H1 (cell line): ENCODE measurements around the gene SUCNR1. TPM values are rescaled to one million over a fixed set of nuclear protein-coding genes. Genes with fewer than 3 reads are reported as not detected.

Experiments
- CTCF ChIA-PET: fragments of 300-600 bp; sonication (Branson Sonifier 250); formaldehyde crosslinking; loops from one replicate; lab custom pipeline; 2021; ENCODE audit not compliant: partially characterized antibody; lab: Charles Lee
- POLR2A ChIA-PET: fragments of 300-600 bp; sonication (Branson Sonifier 250); formaldehyde crosslinking; loops from one replicate; lab custom pipeline; 2021; ENCODE audit warnings: inconsistent platforms; ENCODE audit not compliant: partially characterized antibody; lab: Charles Lee
- DNase-seq, 2 experiments: peaks; one replicate each; pipeline versions ENCODE4 v3.0.0 to v3.0.0-alpha.2; 2010 to 2022; ENCODE audit warnings: low spot score in 2 of 2, low read depth in 1 of 2, mixed read lengths in 1 of 2
- FAIRE-seq: peaks from 2 replicates; lab custom pipeline; 2011; peaks lifted over from hg19 to GRCh38; lab: Jason Lieb, UNC
- H2AFZ ChIP-seq: 2 replicates; pipeline ENCODE4 v1.8.1; 2012; ENCODE audit warnings: low read length, inconsistent platforms
- H2AK5ac ChIP-seq: 2 replicates; pipeline ENCODE4 v1.6.1; 2013; ENCODE audit warnings: low read depth, low read length
- H2BK120ac ChIP-seq: replicated peaks from 2 replicates; pipeline ENCODE3; 2013; ENCODE audit warnings: low read depth, low read length, inconsistent platforms
- H2BK12ac ChIP-seq: 2 replicates; pipeline ENCODE4 v1.6.1; 2013; ENCODE audit warnings: low read depth, low read length
- H2BK15ac ChIP-seq: 2 replicates; pipeline ENCODE4 v1.6.1; 2013; ENCODE audit warnings: low read length
- H2BK20ac ChIP-seq: 2 replicates; pipeline ENCODE4 v1.6.1; 2013; ENCODE audit warnings: low read length
- H2BK5ac ChIP-seq: 2 replicates; pipeline ENCODE4 v1.6.1; 2013; ENCODE audit warnings: low read depth, low read length
- H3K14ac ChIP-seq: 2 replicates; pipeline ENCODE4 v1.6.1; 2013; ENCODE audit warnings: inconsistent platforms; ENCODE audit not compliant: insufficient read length
- H3K18ac ChIP-seq: 2 replicates; pipeline ENCODE4 v1.6.1; 2013; ENCODE audit warnings: low read length; ENCODE audit errors: extremely low read depth
- H3K23ac ChIP-seq: 2 replicates; pipeline ENCODE4 v1.6.1; 2013; ENCODE audit warnings: inconsistent platforms; ENCODE audit not compliant: insufficient read length
- H3K23me2 ChIP-seq: 2 replicates; pipeline ENCODE4 v1.6.1; 2013; ENCODE audit warnings: low read depth, low read length
- H3K27ac ChIP-seq: 2 replicates; pipeline ENCODE4 v1.6.1; 2011; ENCODE audit warnings: low read depth, low read length, inconsistent platforms
- H3K27me3 ChIP-seq, 4 experiments: replicated peaks in 1 of 4; 1 replicate in 1 of 4; 2 replicates in 3 of 4; pipeline versions ENCODE4 v1.6.1 to v1.8.1; 2011 to 2013; ENCODE audit warnings: low read length in 3 of 4, mild to moderate bottlenecking in 3 of 4, inconsistent platforms in 2 of 4, mixed read lengths in 2 of 4, moderate library complexity in 1 of 4; ENCODE audit not compliant: control insufficient read depth in 3 of 4, insufficient read depth in 3 of 4; ENCODE audit errors: extremely low read depth in 1 of 4
- H3K36me3 ChIP-seq, 4 experiments: 2 replicates each; pipeline versions ENCODE4 v1.6.1 to v1.8.1; 2011 to 2013; ENCODE audit warnings: mild to moderate bottlenecking in 4 of 4, low read length in 3 of 4, moderate library complexity in 2 of 4, control low read depth in 1 of 4, inconsistent platforms in 1 of 4; ENCODE audit not compliant: insufficient read depth in 4 of 4, control insufficient read depth in 2 of 4
- H3K4ac ChIP-seq: replicated peaks from 2 replicates; pipeline ENCODE3; 2013; ENCODE audit warnings: low read length, low read depth, mixed read lengths, inconsistent platforms; ENCODE audit not compliant: insufficient read length
- H3K4me1 ChIP-seq, 4 experiments: replicated peaks in 1 of 4; 1 replicate in 1 of 4; 2 replicates in 3 of 4; pipeline versions ENCODE4 v1.6.1 to v1.8.1; 2011 to 2013; ENCODE audit warnings: low read length in 3 of 4, inconsistent platforms in 2 of 4, mixed read lengths in 1 of 4; ENCODE audit not compliant: insufficient read depth in 4 of 4, control insufficient read depth in 3 of 4
- H3K4me2 ChIP-seq, 2 experiments: 2 replicates each; pipeline versions ENCODE4 v1.6.1 to v1.8.1; 2011 to 2013; ENCODE audit warnings: low read depth in 2 of 2, low read length in 2 of 2, control low read depth in 1 of 2, inconsistent platforms in 1 of 2, mild to moderate bottlenecking in 1 of 2; ENCODE audit not compliant: insufficient read depth in 1 of 2
- H3K4me3 ChIP-seq, 4 experiments: fragments of 200-600, 300-600 bp in 1 of 4; sonication (generic), shearing (Covaris generic), sonication (Bioruptor Twin) in 1 of 4; 2 replicates each; pipeline versions ENCODE4 v1.5.1 to v1.8.1; 2011 to 2016; ENCODE audit warnings: low read length in 4 of 4, low read depth in 3 of 4, control low read depth in 2 of 4, inconsistent platforms in 2 of 4, mild to moderate bottlenecking in 2 of 4, mixed read lengths in 1 of 4, moderate library complexity in 1 of 4; ENCODE audit not compliant: insufficient read depth in 2 of 4; ENCODE audit errors: extremely low read depth in 1 of 4
- H3K56ac ChIP-seq: replicated peaks from 2 replicates; pipeline ENCODE3; 2013; ENCODE audit warnings: low read depth, mild to moderate bottlenecking, mixed read lengths, low read length, inconsistent platforms; ENCODE audit not compliant: insufficient read length
- H3K79me1 ChIP-seq: 2 replicates; pipeline ENCODE4 v1.6.1; 2013; ENCODE audit warnings: low read depth, low read length, control low read depth
- H3K79me2 ChIP-seq, 2 experiments: 2 replicates each; pipeline versions ENCODE4 v1.6.1 to v1.8.1; 2012 to 2013; ENCODE audit warnings: low read length in 2 of 2, mild to moderate bottlenecking in 2 of 2, inconsistent platforms in 1 of 2; ENCODE audit not compliant: insufficient read depth in 2 of 2, control insufficient read depth in 1 of 2
- H3K9ac ChIP-seq, 4 experiments: replicated peaks in 1 of 4; 1 replicate in 1 of 4; 2 replicates in 3 of 4; pipeline versions ENCODE4 v1.6.1 to v1.8.1; 2011 to 2013; ENCODE audit warnings: low read depth in 3 of 4, low read length in 3 of 4, control low read depth in 2 of 4, mild to moderate bottlenecking in 2 of 4, moderate library complexity in 2 of 4, inconsistent platforms in 1 of 4; ENCODE audit errors: extremely low read depth in 1 of 4
- H3K9me3 ChIP-seq, 2 experiments: 2 replicates each; pipeline versions ENCODE4 v1.6.1 to v1.8.1; 2012 to 2013; ENCODE audit warnings: mild to moderate bottlenecking in 2 of 2, moderate library complexity in 2 of 2, control low read depth in 1 of 2, inconsistent platforms in 1 of 2, low read depth in 1 of 2, low read length in 1 of 2, mixed read lengths in 1 of 2; ENCODE audit not compliant: insufficient read depth in 2 of 2
- H4K20me1 ChIP-seq, 2 experiments: replicated peaks in 1 of 2; 2 replicates each; pipeline versions ENCODE3 to v1.8.1; 2011 to 2013; ENCODE audit warnings: inconsistent platforms in 2 of 2, low read length in 2 of 2, mild to moderate bottlenecking in 1 of 2; ENCODE audit not compliant: insufficient read depth in 2 of 2, control insufficient read depth in 1 of 2
- H4K5ac ChIP-seq: 2 replicates; pipeline ENCODE4 v1.6.1; 2013; ENCODE audit warnings: low read length, low read depth, mixed read lengths, inconsistent platforms; ENCODE audit not compliant: insufficient read length
- H4K8ac ChIP-seq: 2 replicates; pipeline ENCODE4 v1.8.0; 2013; ENCODE audit warnings: mild to moderate bottlenecking, moderate library complexity, low read length, inconsistent platforms; ENCODE audit not compliant: insufficient read depth; ENCODE audit errors: extremely low read depth
- H4K91ac ChIP-seq: replicated peaks from 2 replicates; pipeline ENCODE3; 2013; ENCODE audit warnings: low read length, mixed read lengths, inconsistent platforms; ENCODE audit not compliant: insufficient read length
- FOSL1 ChIP-seq: IDR thresholded peaks from 2 replicates; pipeline ENCODE4 v1.6.1; 2011; ENCODE audit warnings: mild to moderate bottlenecking, low read depth, low read length, moderate library complexity; ENCODE audit not compliant: insufficient read depth
- TAF1 ChIP-seq: IDR thresholded peaks from 2 replicates; pipeline ENCODE4 v1.6.1; 2011; ENCODE audit warnings: mild to moderate bottlenecking, low read depth, low read length
- WGBS, 2 experiments: shearing (Covaris generic) in 1 of 2; methylation state at CpG; one replicate each; pipeline versions ENCODE4 v1.1.6 to v1.1.7; 2013 to 2015; ENCODE audit warnings: low lambda C conversion rate in 2 of 2, mixed read lengths in 2 of 2, inconsistent platforms in 1 of 2, low coverage in 1 of 2, missing lambda C conversion rate in 1 of 2; ENCODE audit not compliant: insufficient replicate concordance in 2 of 2, insufficient coverage in 1 of 2, insufficient read length in 1 of 2; ENCODE audit errors: extremely low coverage in 1 of 2, missing lambda C conversion rate in 1 of 2; 5-methylcytosine and 5-hydroxymethylcytosine counted together
- polyA plus RNA-seq, 7 experiments: library from polyadenylated mRNA; depleted of rRNA in 3 of 7; stranded (reverse) in 5 of 7; unstranded in 2 of 7; fragments of >200 nt in 5 of 7; fragments of 200-250 nt in 2 of 7; gene quantifications; 1 replicate in 5 of 7; 2 replicates in 1 of 7; 4 replicates in 1 of 7; pipeline versions ENCODE4 v1.2.1 to v1.2.3, GENCODE V29; 2011 to 2013; ENCODE audit warnings: missing spikeins in 2 of 7, mixed read lengths in 2 of 7
- total RNA-seq: library from RNA; stranded (reverse); fragmentation: NEBNext Ultra II Directional; extraction: Animal tissue kit (Norgen Biotek cat#: 25700); gene quantifications from 2 replicates; pipeline ENCODE4 v1.2.1, GENCODE V29; 2021

The SUCNR1 gene
- total and polyA plus RNA-seq, 2 of the 8 experiments (the other 6 are each of a cell fraction or from before 2014, with no cell fraction given): not detected

GRCh38 chr3:151879679-151880415, 6.4 kb downstream of the SUCNR1 start:
- ChIA-PET POLR2A (no interaction called here), CTCF (no interaction called here)
- Histone ChIP-seq H3K79me1 (no peaks in the 10 kb centered on the region), H3K56ac (no peak overlapping the region), H3K27me3 (no peaks in the 10 kb centered on the region), H3K9ac (no peak overlapping the region), H2AK5ac (no peak overlapping the region), H4K8ac (no peak overlapping the region), H3K9me3 (no peaks in the 10 kb centered on the region), H4K91ac (no peak overlapping the region), H3K27ac (no peak overlapping the region), H4K5ac (no peak overlapping the region), H3K4me2 (no peak overlapping the region), H3K18ac (no peak overlapping the region), H3K4me3 (no peak overlapping the region), H3K36me3 (no peaks in the 10 kb centered on the region), H3K79me2 (no peaks in the 10 kb centered on the region), H4K20me1 (no peaks in the 10 kb centered on the region)
- DNase-seq (no peak), FAIRE-seq (no peak)
- no peak for TF ChIP-seq TAF1
- TF ChIP-seq FOSL1: no peak
- TF ChIP-seq, all 59 proteins: peak for 0
- no peak overlapping the region for H2BK12ac ChIP-seq
- no peak overlapping the region for H3K14ac ChIP-seq
- H3K23me2 ChIP-seq: no peaks in the 10 kb centered on the region
- WGBS, 2 experiments: 93% methylated on average over 3 of the region's 3 CpGs; no CpG with 5 or more reads in 1 of the 2 experiments
- H2BK5ac ChIP-seq: no peak overlapping the region
- no peaks in the 10 kb centered on the region for H3K4me1 ChIP-seq
- no peak overlapping the region for H2BK120ac ChIP-seq
- H2BK15ac ChIP-seq: no peak overlapping the region
- H3K23ac ChIP-seq: no peak overlapping the region
- no peak overlapping the region for H3K4ac ChIP-seq
- no peak overlapping the region for H2BK20ac ChIP-seq
- H2AFZ ChIP-seq: no peak overlapping the region
